ENCODE data around the gene EML6. TPM values are rescaled to one million over a fixed set of nuclear protein-coding genes. Genes with fewer than 3 reads are reported as not detected.

The EML6 gene
- total RNA-seq, 1 donor from 2014 or later = 2.4 TPM

- DNase-seq (ENCODE audit: low spot score) = no peak
Observed at GRCh38 chr2:54755641-54756326, 32.3 kb downstream of the EML6 start.

GRCh38 chr2:54757500-54757899, 34.0 kb downstream of the EML6 start:
- DNase-seq (ENCODE audit: low spot score) = no peak

- no peak for DNase-seq (ENCODE audit: low spot score)
Observed at GRCh38 chr2:54758951-54759350, 35.5 kb downstream of the EML6 start.

GRCh38 chr2:54760310-54760709, 36.8 kb downstream of the EML6 start:
- DNase-seq (ENCODE audit: low spot score) = no peak

GRCh38 chr2:54763636-54764291, 40.3 kb downstream of the EML6 start:
- no peak for DNase-seq (ENCODE audit: low spot score)

- no peak for DNase-seq (ENCODE audit: low spot score)
Observed at GRCh38 chr2:54767921-54768320, 44.5 kb downstream of the EML6 start.

GRCh38 chr2:54768772-54769428, 45.4 kb downstream of the EML6 start:
- DNase-seq (ENCODE audit: low spot score) = no peak

- no peak for DNase-seq (ENCODE audit: low spot score)
Observed at GRCh38 chr2:54770211-54770610, 46.7 kb downstream of the EML6 start.

GRCh38 chr2:54770676-54771075, 47.2 kb downstream of the EML6 start:
- DNase-seq (ENCODE audit: low spot score) = no peak

- no peak for DNase-seq (ENCODE audit: low spot score)
Observed at GRCh38 chr2:54771166-54771885, 47.9 kb downstream of the EML6 start.

GRCh38 chr2:54772110-54772509, 48.6 kb downstream of the EML6 start:
- no peak for DNase-seq (ENCODE audit: low spot score)

GRCh38 chr2:54772531-54772930, 49.1 kb downstream of the EML6 start:
- no peak for DNase-seq (ENCODE audit: low spot score)

- no peak for DNase-seq (ENCODE audit: low spot score)
Observed at GRCh38 chr2:54773233-54773632, 49.8 kb downstream of the EML6 start.

GRCh38 chr2:54773838-54774237, 50.4 kb downstream of the EML6 start:
- no peak for DNase-seq (ENCODE audit: low spot score)

GRCh38 chr2:54775710-54776109, 52.2 kb downstream of the EML6 start:
- no peak for DNase-seq (ENCODE audit: low spot score)

- DNase-seq (ENCODE audit: low spot score) = no peak
Observed at GRCh38 chr2:54776494-54776893, 53.0 kb downstream of the EML6 start.

GRCh38 chr2:54783349-54783748, 59.9 kb downstream of the EML6 start:
- no peak for DNase-seq (ENCODE audit: low spot score)

GRCh38 chr2:54787270-54787669, 63.8 kb downstream of the EML6 start:
- no peak for DNase-seq (ENCODE audit: low spot score)

- no peak for DNase-seq (ENCODE audit: low spot score)
Observed at GRCh38 chr2:54787755-54788366, 64.4 kb downstream of the EML6 start.

GRCh38 chr2:54789878-54790277, 66.4 kb downstream of the EML6 start:
- no peak for DNase-seq (ENCODE audit: low spot score)

- DNase-seq (ENCODE audit: low spot score) = no peak
Observed at GRCh38 chr2:54791831-54792230, 68.4 kb downstream of the EML6 start.

Data from mesenteric fat pad (tissue), 1 donor.